ENCODE data around the gene IL22RA1. TPM values are rescaled to one million over a fixed set of nuclear protein-coding genes. Genes with fewer than 3 reads are reported as not detected.

IL22RA1 gene
- total and polyA plus RNA-seq, 9 of the 15 experiments (the other 6 are each of a cell fraction or from before 2014, with no cell fraction given): not detected

DNA sequence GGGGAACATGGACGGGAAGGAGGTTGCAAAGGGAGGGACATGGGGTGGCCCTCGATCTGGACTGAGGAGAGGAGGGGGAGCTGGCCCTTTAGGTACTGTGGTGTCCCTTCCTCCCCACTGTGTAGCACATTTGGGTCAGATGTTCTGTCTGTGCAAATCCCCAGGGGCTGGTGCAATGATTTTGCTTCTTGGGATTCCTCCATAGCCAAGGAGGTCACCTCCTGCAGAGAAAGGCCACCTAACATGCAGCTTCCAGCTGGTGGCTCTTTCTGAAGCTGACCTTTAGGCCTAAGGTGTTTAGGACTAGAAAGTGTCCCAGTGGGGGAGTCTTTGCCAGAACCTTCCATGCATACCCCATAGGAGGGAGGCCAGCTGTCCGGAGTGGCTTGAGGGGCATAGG, 22.0 kb downstream of the IL22RA1 start:
- intact Hi-C loops (cut with micrococcal nuclease): no loop called here
- in situ Hi-C loops (cut with MboI): no loop called here
- H3K9ac ChIP-seq (ENCODE audit: insufficient read depth in 1 of 2, low read depth in 2 of 2, low read length in 2 of 2): 0 out of 4 replicates have a peak overlapping the region, but pooled peaks of 1 of the 2 experiments have one; percentile 29
- no peak overlapping the region for H2AFZ ChIP-seq (ENCODE audit: low read depth, low read length)
- H3K4me3 ChIP-seq: no peak overlapping the region
- no peak for ATAC-seq
- no TSS peak for BruUV-seq (replicated peaks)
- H3K36me3 ChIP-seq (ENCODE audit: control insufficient read depth, insufficient read depth, low read length): no peaks in the 10 kb centered on the region
- H3K4me2 ChIP-seq (ENCODE audit: insufficient read depth, low read length): no peak overlapping the region
- H3K9me3 ChIP-seq (replicated peaks; ENCODE audit: control insufficient read depth, insufficient read depth, low read depth, low read length): no peaks in the 10 kb centered on the region
- no peak overlapping the region for H3K27ac ChIP-seq (ENCODE audit: extremely low read depth, low read depth, low read length)
- H3K79me2 ChIP-seq (ENCODE audit: control insufficient read depth, insufficient read depth, low read length): no peaks in the 10 kb centered on the region
- TF ChIP-seq, protein P1, sequence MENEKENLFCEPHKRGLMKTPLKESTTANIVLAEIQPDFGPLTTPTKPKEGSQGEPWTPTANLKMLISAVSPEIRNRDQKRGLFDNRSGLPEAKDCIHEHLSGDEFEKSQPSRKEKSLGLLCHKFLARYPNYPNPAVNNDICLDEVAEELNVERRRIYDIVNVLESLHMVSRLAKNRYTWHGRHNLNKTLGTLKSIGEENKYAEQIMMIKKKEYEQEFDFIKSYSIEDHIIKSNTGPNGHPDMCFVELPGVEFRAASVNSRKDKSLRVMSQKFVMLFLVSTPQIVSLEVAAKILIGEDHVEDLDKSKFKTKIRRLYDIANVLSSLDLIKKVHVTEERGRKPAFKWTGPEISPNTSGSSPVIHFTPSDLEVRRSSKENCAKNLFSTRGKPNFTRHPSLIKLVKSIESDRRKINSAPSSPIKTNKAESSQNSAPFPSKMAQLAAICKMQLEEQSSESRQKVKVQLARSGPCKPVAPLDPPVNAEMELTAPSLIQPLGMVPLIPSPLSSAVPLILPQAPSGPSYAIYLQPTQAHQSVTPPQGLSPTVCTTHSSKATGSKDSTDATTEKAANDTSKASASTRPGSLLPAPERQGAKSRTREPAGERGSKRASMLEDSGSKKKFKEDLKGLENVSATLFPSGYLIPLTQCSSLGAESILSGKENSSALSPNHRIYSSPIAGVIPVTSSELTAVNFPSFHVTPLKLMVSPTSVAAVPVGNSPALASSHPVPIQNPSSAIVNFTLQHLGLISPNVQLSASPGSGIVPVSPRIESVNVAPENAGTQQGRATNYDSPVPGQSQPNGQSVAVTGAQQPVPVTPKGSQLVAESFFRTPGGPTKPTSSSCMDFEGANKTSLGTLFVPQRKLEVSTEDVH (IDR thresholded peaks at IDR 0.05; ENCODE audit: low read depth, partially characterized antibody): no peak
- no peak for TF ChIP-seq ERF (CRISPR knock-in tag; IDR thresholded peaks at IDR 0.05)
- no peak for TF ChIP-seq BRCA1 (IDR thresholded peaks at IDR 0.05)
- TF ChIP-seq BRCA1 (CRISPR knock-in tag; IDR thresholded peaks at IDR 0.05): no peak
- TF ChIP-seq, protein P2, sequence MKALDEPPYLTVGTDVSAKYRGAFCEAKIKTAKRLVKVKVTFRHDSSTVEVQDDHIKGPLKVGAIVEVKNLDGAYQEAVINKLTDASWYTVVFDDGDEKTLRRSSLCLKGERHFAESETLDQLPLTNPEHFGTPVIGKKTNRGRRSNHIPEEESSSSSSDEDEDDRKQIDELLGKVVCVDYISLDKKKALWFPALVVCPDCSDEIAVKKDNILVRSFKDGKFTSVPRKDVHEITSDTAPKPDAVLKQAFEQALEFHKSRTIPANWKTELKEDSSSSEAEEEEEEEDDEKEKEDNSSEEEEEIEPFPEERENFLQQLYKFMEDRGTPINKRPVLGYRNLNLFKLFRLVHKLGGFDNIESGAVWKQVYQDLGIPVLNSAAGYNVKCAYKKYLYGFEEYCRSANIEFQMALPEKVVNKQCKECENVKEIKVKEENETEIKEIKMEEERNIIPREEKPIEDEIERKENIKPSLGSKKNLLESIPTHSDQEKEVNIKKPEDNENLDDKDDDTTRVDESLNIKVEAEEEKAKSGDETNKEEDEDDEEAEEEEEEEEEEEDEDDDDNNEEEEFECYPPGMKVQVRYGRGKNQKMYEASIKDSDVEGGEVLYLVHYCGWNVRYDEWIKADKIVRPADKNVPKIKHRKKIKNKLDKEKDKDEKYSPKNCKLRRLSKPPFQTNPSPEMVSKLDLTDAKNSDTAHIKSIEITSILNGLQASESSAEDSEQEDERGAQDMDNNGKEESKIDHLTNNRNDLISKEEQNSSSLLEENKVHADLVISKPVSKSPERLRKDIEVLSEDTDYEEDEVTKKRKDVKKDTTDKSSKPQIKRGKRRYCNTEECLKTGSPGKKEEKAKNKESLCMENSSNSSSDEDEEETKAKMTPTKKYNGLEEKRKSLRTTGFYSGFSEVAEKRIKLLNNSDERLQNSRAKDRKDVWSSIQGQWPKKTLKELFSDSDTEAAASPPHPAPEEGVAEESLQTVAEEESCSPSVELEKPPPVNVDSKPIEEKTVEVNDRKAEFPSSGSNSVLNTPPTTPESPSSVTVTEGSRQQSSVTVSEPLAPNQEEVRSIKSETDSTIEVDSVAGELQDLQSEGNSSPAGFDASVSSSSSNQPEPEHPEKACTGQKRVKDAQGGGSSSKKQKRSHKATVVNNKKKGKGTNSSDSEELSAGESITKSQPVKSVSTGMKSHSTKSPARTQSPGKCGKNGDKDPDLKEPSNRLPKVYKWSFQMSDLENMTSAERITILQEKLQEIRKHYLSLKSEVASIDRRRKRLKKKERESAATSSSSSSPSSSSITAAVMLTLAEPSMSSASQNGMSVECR (CRISPR knock-in tag; IDR thresholded peaks at IDR 0.05): no peak
- TF ChIP-seq, protein P3, sequence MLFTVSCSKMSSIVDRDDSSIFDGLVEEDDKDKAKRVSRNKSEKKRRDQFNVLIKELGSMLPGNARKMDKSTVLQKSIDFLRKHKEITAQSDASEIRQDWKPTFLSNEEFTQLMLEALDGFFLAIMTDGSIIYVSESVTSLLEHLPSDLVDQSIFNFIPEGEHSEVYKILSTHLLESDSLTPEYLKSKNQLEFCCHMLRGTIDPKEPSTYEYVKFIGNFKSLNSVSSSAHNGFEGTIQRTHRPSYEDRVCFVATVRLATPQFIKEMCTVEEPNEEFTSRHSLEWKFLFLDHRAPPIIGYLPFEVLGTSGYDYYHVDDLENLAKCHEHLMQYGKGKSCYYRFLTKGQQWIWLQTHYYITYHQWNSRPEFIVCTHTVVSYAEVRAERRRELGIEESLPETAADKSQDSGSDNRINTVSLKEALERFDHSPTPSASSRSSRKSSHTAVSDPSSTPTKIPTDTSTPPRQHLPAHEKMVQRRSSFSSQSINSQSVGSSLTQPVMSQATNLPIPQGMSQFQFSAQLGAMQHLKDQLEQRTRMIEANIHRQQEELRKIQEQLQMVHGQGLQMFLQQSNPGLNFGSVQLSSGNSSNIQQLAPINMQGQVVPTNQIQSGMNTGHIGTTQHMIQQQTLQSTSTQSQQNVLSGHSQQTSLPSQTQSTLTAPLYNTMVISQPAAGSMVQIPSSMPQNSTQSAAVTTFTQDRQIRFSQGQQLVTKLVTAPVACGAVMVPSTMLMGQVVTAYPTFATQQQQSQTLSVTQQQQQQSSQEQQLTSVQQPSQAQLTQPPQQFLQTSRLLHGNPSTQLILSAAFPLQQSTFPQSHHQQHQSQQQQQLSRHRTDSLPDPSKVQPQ (CRISPR knock-in tag; IDR thresholded peaks at IDR 0.05; ENCODE audit: borderline replicate concordance): no peak
- TF ChIP-seq NR2C2 (CRISPR knock-in tag; IDR thresholded peaks at IDR 0.05): no peak
- no peak for TF ChIP-seq NR2C2 (tag; IDR thresholded peaks at IDR 0.05)
- TF ChIP-seq FOXJ2 (tag; IDR thresholded peaks at IDR 0.05): no peak
- TF ChIP-seq ZNF717 (CRISPR knock-in tag; IDR thresholded peaks at IDR 0.05): no peak
- no peak for TF ChIP-seq HIVEP1 (CRISPR knock-in tag; IDR thresholded peaks at IDR 0.05)
- no peak for TF ChIP-seq ARHGAP35 (IDR thresholded peaks at IDR 0.05; ENCODE audit: partially characterized antibody)
- H3K9me1 ChIP-seq (ENCODE audit: control insufficient read depth, insufficient read depth, low read length): no peaks in the 10 kb centered on the region
- H3K4me1 ChIP-seq (replicated peaks in 1 of 2; ENCODE audit: control insufficient read depth in 2 of 2, insufficient read depth in 2 of 2, low read length in 2 of 2): no peaks in the 10 kb centered on the region; a peak in 1 of 5 replicates
- ChIA-PET POLR2A (interaction anchor here (0.7 to 1.5 kb wide), 2 partner anchors 10 to 198 kb away, joined by 4 read pairs; partner anchors contain the start of gene MYOM3), CTCF (ENCODE audit: low intra/inter-chr PET ratio) (no interaction called here)
- H3K27me3 ChIP-seq (ENCODE audit: control insufficient read depth in 2 of 2, insufficient read depth in 2 of 2, low read length in 2 of 2): peaks cover 16 to 74% of the 10 kb centered on the region in 2 experiments; a peak in 4 of 5 replicates
- H4K20me1 ChIP-seq (replicated peaks; ENCODE audit: control insufficient read depth, insufficient read depth, low read length): peaks cover 12% of the 10 kb centered on the region
- WGBS (ENCODE audit: insufficient coverage, low coverage, missing lambda C conversion rate): 2% methylated on average over 3 of the region's 3 CpGs
- no peak for DNase-seq (ENCODE audit: extremely low read depth in 1 of 4, low spot score in 3 of 4)
- no peak for FAIRE-seq

Data from K562 (cell line).